Karpas-422 (cell line): ENCODE results near the gene FSIP1. TPM values are rescaled to one million over a fixed set of nuclear protein-coding genes. Genes with fewer than 3 reads are reported as not detected.

ENCODE experiments used
- DNase-seq: peaks from one replicate; pipeline ENCODE4 v3.0.0-alpha.2; 2015
- H2AFZ ChIP-seq: fragments of 200-600 bp; sonication (generic); 2 replicates; pipeline ENCODE4 v1.6.1; 2014; ENCODE audit warnings: antibody characterized with exemption, low read length, mixed read lengths
- H3K27ac ChIP-seq: fragments of 200-600 bp; sonication (generic); 2 replicates; pipeline ENCODE4 v1.5.1; 2014; ENCODE audit warnings: mild to moderate bottlenecking, low read length, moderate library complexity
- H3K27me3 ChIP-seq: fragments of 200-600 bp; sonication (generic); 2 replicates; pipeline ENCODE4 v1.6.1; 2014; ENCODE audit warnings: low read length, mixed read lengths
- H3K36me3 ChIP-seq: fragments of 200-600 bp; sonication (generic); 2 replicates; pipeline ENCODE4 v1.6.1; 2014; ENCODE audit warnings: low read length, mixed read lengths; ENCODE audit not compliant: insufficient read depth
- H3K4me1 ChIP-seq: fragments of 200-600 bp; sonication (generic); 2 replicates; pipeline ENCODE4 v1.6.1; 2014; ENCODE audit warnings: mild to moderate bottlenecking, low read length, mixed read lengths
- H3K4me2 ChIP-seq: fragments of 200-600 bp; sonication (generic); 2 replicates; pipeline ENCODE4 v1.6.1; 2014; ENCODE audit warnings: low read length, low read depth, mild to moderate bottlenecking; ENCODE audit not compliant: poor library complexity, severe bottlenecking
- H3K4me3 ChIP-seq: fragments of 200-600 bp; sonication (generic); 2 replicates; pipeline ENCODE4 v1.5.1; 2014; ENCODE audit warnings: mild to moderate bottlenecking, antibody characterized with exemption, low read length, mixed read lengths
- H3K79me2 ChIP-seq: fragments of 200-600 bp; sonication (generic); 2 replicates; pipeline ENCODE4 v1.6.1; 2014; ENCODE audit warnings: mild to moderate bottlenecking, low read length, mixed read lengths
- H3K9ac ChIP-seq: fragments of 200-600 bp; sonication (generic); 2 replicates; pipeline ENCODE4 v1.6.0; 2014; ENCODE audit warnings: low read length
- H3K9me2 ChIP-seq: fragments of 200-600 bp; sonication (generic), shearing (Covaris generic); replicated peaks from 2 replicates; pipeline ENCODE4 v1.6.0; 2014; ENCODE audit warnings: mild to moderate bottlenecking, low read length, moderate library complexity; ENCODE audit not compliant: insufficient read depth
- H3K9me3 ChIP-seq: fragments of 300-700, 200-600 bp; sonication (generic); 2 replicates; pipeline ENCODE4 v1.6.1; 2014; ENCODE audit warnings: low read length, mixed read lengths
- H4K20me1 ChIP-seq: fragments of 200-600 bp; sonication (generic); 2 replicates; pipeline ENCODE4 v1.6.1; 2014; ENCODE audit warnings: mild to moderate bottlenecking, antibody characterized with exemption, low read length, low read depth; ENCODE audit not compliant: insufficient read depth
- total RNA-seq: library from RNA; depleted of rRNA; stranded (reverse); fragments of >200 nt; shearing (Covaris generic); gene quantifications from 2 replicates; pipeline ENCODE4 v1.2.3, GENCODE V29; 2014; ENCODE audit warnings: low replicate concordance

FSIP1 gene
- total RNA-seq, 1 experiment from 2014 or later, result 0.07 TPM

- H2AFZ ChIP-seq, result no peak overlapping the region
- no peak for DNase-seq
These were observed 141.3 kb downstream of the FSIP1 start for GRCh38 chr15:39641191-39641889.

GRCh38 chr15:39640665-39641064 lies 142.0 kb downstream of the FSIP1 start:
- H3K4me3 ChIP-seq, result no peak overlapping the region
- H2AFZ ChIP-seq, result no peak overlapping the region
- no peaks in the 10 kb centered on the region for H3K9me2 ChIP-seq
- peaks cover 4% of the 10 kb centered on the region; the same call in 1 of the 2 replicates for H3K4me1 ChIP-seq
- H3K36me3 ChIP-seq, result no peaks in the 10 kb centered on the region
- no peak overlapping the region for H3K9ac ChIP-seq
- no peak for DNase-seq
- H3K4me2 ChIP-seq, result no peak overlapping the region
- no peaks in the 10 kb centered on the region for H4K20me1 ChIP-seq
- H3K27me3 ChIP-seq, result no peaks in the 10 kb centered on the region
- H3K79me2 ChIP-seq, result no peaks in the 10 kb centered on the region
- no peaks in the 10 kb centered on the region for H3K9me3 ChIP-seq
- H3K27ac ChIP-seq, result no peak overlapping the region

More at GRCh38 chr15:39641191-39641889, 141.3 kb downstream of the FSIP1 start:
- no peaks in the 10 kb centered on the region for H3K27me3 ChIP-seq
- H3K4me3 ChIP-seq, result no peak overlapping the region
- H3K9ac ChIP-seq, result no peak overlapping the region
- H3K9me2 ChIP-seq, result no peaks in the 10 kb centered on the region
- peaks cover 4% of the 10 kb centered on the region; the same call in 1 of the 2 replicates for H3K4me1 ChIP-seq
- H3K27ac ChIP-seq, result no peak overlapping the region
- no peaks in the 10 kb centered on the region for H3K9me3 ChIP-seq
- H4K20me1 ChIP-seq, result no peaks in the 10 kb centered on the region
- H3K4me2 ChIP-seq, result no peak overlapping the region
- H3K36me3 ChIP-seq, result no peaks in the 10 kb centered on the region
- H3K79me2 ChIP-seq, result no peaks in the 10 kb centered on the region

DNA sequence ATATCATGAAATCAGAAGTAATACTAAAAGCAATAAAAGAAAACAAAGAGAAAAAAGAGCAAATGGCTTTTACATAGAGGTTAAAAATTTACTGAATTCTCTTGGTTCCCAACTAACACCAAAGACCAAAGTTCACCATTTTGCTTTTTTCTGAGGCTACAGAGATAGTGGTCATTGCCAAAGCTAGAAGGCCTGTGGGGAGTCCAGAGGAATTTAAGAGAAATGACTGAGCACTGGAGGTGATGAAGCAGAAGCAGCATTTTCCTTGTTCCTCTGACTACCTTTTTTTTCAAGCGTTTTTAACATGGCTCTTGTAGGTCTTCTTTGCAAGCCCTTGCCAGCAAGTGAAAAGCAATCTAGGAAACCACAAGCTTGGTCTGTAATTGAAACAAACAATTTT lies 143.6 kb downstream of the FSIP1 start:
- H3K27ac ChIP-seq, result no peak overlapping the region
- no peaks in the 10 kb centered on the region for H3K36me3 ChIP-seq
- no peak for DNase-seq
- no peak overlapping the region for H3K9ac ChIP-seq
- H3K4me3 ChIP-seq, result no peak overlapping the region
- H4K20me1 ChIP-seq, result no peaks in the 10 kb centered on the region
- H2AFZ ChIP-seq, result no peak overlapping the region
- no peaks in the 10 kb centered on the region for H3K9me3 ChIP-seq
- no peaks in the 10 kb centered on the region for H3K79me2 ChIP-seq
- peaks cover 4% of the 10 kb centered on the region; the same call in 1 of the 2 replicates for H3K4me1 ChIP-seq
- no peak overlapping the region for H3K4me2 ChIP-seq
- H3K9me2 ChIP-seq, result no peaks in the 10 kb centered on the region
- no peaks in the 10 kb centered on the region for H3K27me3 ChIP-seq

GRCh38 chr15:39638041-39638440 lies 144.6 kb downstream of the FSIP1 start:
- Histone ChIP-seq H3K36me3 (no peaks in the 10 kb centered on the region), H4K20me1 (no peaks in the 10 kb centered on the region), H3K4me1 (peaks cover 4% of the 10 kb centered on the region; the same call in 1 of the 2 replicates), H3K79me2 (no peaks in the 10 kb centered on the region), H3K9me3 (no peaks in the 10 kb centered on the region), H2AFZ (no peak overlapping the region), H3K4me3 (no peak overlapping the region), H3K27ac (no peak overlapping the region), H3K27me3 (no peaks in the 10 kb centered on the region), H3K9me2 (no peaks in the 10 kb centered on the region), H3K9ac (no peak overlapping the region), H3K4me2 (no peak overlapping the region)
- DNase-seq, result no peak

DNA sequence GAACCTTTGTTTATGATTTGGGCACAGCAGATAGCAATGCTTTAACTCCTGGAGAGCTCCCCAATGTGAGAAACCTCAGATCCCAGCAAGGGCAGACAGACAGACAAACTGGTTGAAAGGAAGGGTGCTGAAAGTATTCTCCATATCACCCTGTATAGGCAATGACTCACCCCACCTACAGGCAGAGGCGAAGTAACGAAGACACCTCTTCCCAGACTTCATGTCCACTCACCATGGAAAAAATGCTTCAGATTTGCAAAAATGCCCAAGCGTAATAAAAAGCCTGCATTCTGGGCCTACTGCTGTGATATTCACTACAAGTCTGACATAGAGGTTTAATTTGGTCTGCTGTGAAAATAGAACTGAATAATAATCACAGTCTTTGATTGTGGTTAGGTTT lies 151.3 kb downstream of the FSIP1 start:
- no peak for DNase-seq
- Histone ChIP-seq H3K27me3 (no peaks in the 10 kb centered on the region), H3K36me3 (no peaks in the 10 kb centered on the region), H4K20me1 (no peaks in the 10 kb centered on the region), H3K4me2 (no peak overlapping the region), H3K4me3 (no peak overlapping the region), H3K79me2 (no peaks in the 10 kb centered on the region), H3K9me3 (no peaks in the 10 kb centered on the region), H3K9me2 (no peaks in the 10 kb centered on the region), H3K9ac (no peak overlapping the region), H2AFZ (no peak overlapping the region), H3K27ac (no peak overlapping the region), H3K4me1 (no peaks in the 10 kb centered on the region)

DNA sequence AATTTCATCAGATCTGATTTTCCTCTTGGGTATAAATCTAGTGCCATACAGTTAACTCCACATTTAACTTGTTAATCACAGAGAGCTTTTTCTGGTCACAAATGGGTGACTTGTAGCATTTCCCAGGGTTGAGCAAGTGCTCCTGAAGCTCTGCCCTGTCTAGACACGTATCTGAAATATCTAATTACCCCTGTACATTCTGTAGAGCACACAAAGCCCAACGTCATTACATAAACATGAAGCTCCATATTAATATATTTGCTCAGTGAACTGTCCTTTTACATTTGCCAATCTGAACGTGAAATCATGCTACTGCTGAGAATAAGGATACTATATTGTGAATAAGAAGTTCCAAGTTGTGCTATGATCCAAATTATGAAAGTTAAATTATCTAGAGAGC lies 152.7 kb downstream of the FSIP1 start:
- Histone ChIP-seq H3K4me2 (no peak overlapping the region), H3K9ac (no peak overlapping the region), H4K20me1 (no peaks in the 10 kb centered on the region), H2AFZ (no peak overlapping the region), H3K27ac (no peak overlapping the region), H3K27me3 (no peaks in the 10 kb centered on the region), H3K9me2 (no peaks in the 10 kb centered on the region), H3K9me3 (no peaks in the 10 kb centered on the region), H3K79me2 (no peaks in the 10 kb centered on the region), H3K4me3 (no peak overlapping the region), H3K4me1 (no peaks in the 10 kb centered on the region), H3K36me3 (no peaks in the 10 kb centered on the region)
- DNase-seq, result no peak

GRCh38 chr15:39629371-39629770 lies 153.3 kb downstream of the FSIP1 start:
- no peaks in the 10 kb centered on the region for H3K79me2 ChIP-seq
- no peaks in the 10 kb centered on the region for H3K9me2 ChIP-seq
- H3K4me3 ChIP-seq, result no peak overlapping the region
- H3K27me3 ChIP-seq, result no peaks in the 10 kb centered on the region
- no peak overlapping the region for H3K4me2 ChIP-seq
- no peak overlapping the region for H3K27ac ChIP-seq
- no peaks in the 10 kb centered on the region for H3K36me3 ChIP-seq
- no peak for DNase-seq
- no peaks in the 10 kb centered on the region for H3K4me1 ChIP-seq
- H3K9me3 ChIP-seq, result no peaks in the 10 kb centered on the region
- no peaks in the 10 kb centered on the region for H4K20me1 ChIP-seq
- H3K9ac ChIP-seq, result no peak overlapping the region
- no peak overlapping the region for H2AFZ ChIP-seq

DNA sequence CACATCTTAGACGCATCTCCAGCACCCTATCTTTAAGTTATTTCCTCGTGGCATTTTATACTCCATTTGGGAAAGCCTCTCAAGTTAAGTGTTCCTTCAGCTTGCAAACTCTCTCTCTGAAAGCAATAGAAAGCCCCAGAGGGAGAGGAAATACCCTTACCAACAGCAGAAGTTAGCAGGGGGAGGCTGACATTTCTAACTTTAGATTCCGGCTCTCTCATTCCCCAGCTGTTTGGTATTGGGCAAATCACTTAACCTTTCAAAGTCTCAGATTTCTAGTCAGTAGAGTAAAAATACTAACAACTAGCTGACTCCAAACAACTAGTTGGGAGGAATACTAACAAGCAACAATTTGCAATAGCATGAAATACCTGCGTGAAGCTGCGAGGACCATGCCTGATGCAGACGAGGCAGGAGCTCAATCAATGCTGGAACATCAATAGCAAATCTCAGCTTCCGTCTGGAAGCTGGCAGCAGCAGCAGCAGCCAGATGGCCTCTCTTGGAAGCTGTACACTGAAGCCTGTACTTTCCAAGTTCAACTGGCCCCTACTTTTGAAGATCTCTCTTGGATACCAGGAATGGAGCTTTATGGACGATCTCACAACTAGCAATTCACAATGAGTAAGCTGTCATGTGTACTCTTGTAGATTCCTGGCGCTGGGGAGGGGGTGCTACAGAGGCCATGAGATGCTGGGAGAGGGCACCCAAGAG lies 153.9 kb downstream of the FSIP1 start:
- H3K79me2 ChIP-seq, result no peaks in the 10 kb centered on the region
- no peaks in the 10 kb centered on the region for H3K27me3 ChIP-seq
- no peak overlapping the region for H3K4me2 ChIP-seq
- H3K9ac ChIP-seq, result no peak overlapping the region
- H3K4me1 ChIP-seq, result no peaks in the 10 kb centered on the region
- H3K9me2 ChIP-seq, result no peaks in the 10 kb centered on the region
- no peak overlapping the region for H3K27ac ChIP-seq
- no peaks in the 10 kb centered on the region for H3K36me3 ChIP-seq
- DNase-seq, result no peak
- H2AFZ ChIP-seq, result no peak overlapping the region
- no peaks in the 10 kb centered on the region for H3K9me3 ChIP-seq
- H4K20me1 ChIP-seq, result no peaks in the 10 kb centered on the region
- H3K4me3 ChIP-seq, result no peak overlapping the region
